ENCODE measurements around the gene GBX2.

GRCh38 chr2:236164201-236164924 lies 3.8 kb downstream of the GBX2 start:
- TF ChIP-seq, protein P1, sequence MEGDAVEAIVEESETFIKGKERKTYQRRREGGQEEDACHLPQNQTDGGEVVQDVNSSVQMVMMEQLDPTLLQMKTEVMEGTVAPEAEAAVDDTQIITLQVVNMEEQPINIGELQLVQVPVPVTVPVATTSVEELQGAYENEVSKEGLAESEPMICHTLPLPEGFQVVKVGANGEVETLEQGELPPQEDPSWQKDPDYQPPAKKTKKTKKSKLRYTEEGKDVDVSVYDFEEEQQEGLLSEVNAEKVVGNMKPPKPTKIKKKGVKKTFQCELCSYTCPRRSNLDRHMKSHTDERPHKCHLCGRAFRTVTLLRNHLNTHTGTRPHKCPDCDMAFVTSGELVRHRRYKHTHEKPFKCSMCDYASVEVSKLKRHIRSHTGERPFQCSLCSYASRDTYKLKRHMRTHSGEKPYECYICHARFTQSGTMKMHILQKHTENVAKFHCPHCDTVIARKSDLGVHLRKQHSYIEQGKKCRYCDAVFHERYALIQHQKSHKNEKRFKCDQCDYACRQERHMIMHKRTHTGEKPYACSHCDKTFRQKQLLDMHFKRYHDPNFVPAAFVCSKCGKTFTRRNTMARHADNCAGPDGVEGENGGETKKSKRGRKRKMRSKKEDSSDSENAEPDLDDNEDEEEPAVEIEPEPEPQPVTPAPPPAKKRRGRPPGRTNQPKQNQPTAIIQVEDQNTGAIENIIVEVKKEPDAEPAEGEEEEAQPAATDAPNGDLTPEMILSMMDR (IDR thresholded peaks at IDR 0.05): no peak
- TF ChIP-seq ZFX (IDR thresholded peaks at IDR 0.05; ENCODE audit: borderline replicate concordance): no peak

All from 22Rv1 (cell line).